ENCODE data around the gene GOLGA2. TPM values are rescaled to one million over a fixed set of nuclear protein-coding genes. Genes with fewer than 3 reads are reported as not detected.
"Not testable (repeated sequence)": the region's sequence is repeated elsewhere in the genome, so short reads cannot be mapped to it uniquely, and the experiment has no call there.

The GOLGA2 gene
- total and polyA plus RNA-seq, 3 donors from 2014 or later, result 79.8 to 133 (median 103) TPM

- H3K27me3 ChIP-seq, result no peaks in the 10 kb centered on the region
- H3K4me3 ChIP-seq, result no peak overlapping the region
- WGBS, 2 donors, result 92 to 95% methylated on average over 10 to 12 of the region's 12 CpGs
- no peaks in the 10 kb centered on the region for H3K36me3 ChIP-seq (ENCODE audit: low read depth, missing control alignments)
- no peak for DNase-seq
- no peak overlapping the region for H3K27ac ChIP-seq
- H3K4me1 ChIP-seq, result no peaks in the 10 kb centered on the region
- TF ChIP-seq CTCF (IDR thresholded peaks at IDR 0.05), result no peak
- TF ChIP-seq POLR2A (IDR thresholded peaks at IDR 0.05), result no peak
- intact Hi-C loops (cut with DNase I; ENCODE audit: low total_unique reads), result no loop called here
- H3K9me3 ChIP-seq, result no peaks in the 10 kb centered on the region
Observed at GRCh38 chr9:128285033-128285784, 9.4 kb upstream of the GOLGA2 start.

DNA sequence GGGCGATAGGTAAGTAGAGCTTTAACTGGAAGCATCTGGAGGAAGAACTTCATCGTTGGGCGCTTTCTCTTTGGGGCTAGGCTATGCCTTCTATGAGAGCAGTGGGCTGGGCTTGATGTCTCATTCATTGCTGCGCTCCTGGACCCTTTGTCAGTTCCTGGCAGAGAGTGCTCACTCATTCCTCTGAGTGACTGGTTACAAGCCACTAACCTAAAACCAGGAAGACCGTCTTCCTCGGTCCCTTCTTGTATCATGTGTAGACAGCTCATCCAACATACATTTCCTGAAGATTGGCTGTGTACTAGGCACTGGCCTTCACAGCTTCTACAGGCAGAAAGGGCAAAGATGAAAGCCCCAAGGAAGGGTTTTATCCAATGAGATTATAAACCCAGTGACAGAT, 6.7 kb upstream of the GOLGA2 start:
- no peaks in the 10 kb centered on the region for H3K36me3 ChIP-seq (ENCODE audit: low read depth, missing control alignments)
- H3K9me3 ChIP-seq, result no peaks in the 10 kb centered on the region
- no peak overlapping the region for H3K27ac ChIP-seq
- TF ChIP-seq CTCF (IDR thresholded peaks at IDR 0.05), result no peak
- no peak for TF ChIP-seq POLR2A (IDR thresholded peaks at IDR 0.05)
- WGBS, 2 donors, result 95 to 97% methylated on average over 6 of the region's 6 CpGs
- no peaks in the 10 kb centered on the region for H3K4me1 ChIP-seq
- DNase-seq, result no peak
- intact Hi-C loops (cut with DNase I; ENCODE audit: low total_unique reads), result no loop called here
- no peak overlapping the region for H3K4me3 ChIP-seq
- H3K27me3 ChIP-seq, result no peaks in the 10 kb centered on the region

- no peak for DNase-seq
- WGBS, 2 donors, result 90 to 95% methylated on average over 5 of the region's 5 CpGs
- Histone ChIP-seq H3K4me1 (no peaks in the 10 kb centered on the region), H3K27me3 (no peaks in the 10 kb centered on the region), H3K27ac (no peak overlapping the region), H3K36me3 (ENCODE audit: low read depth, missing control alignments) (no peaks in the 10 kb centered on the region), H3K4me3 (no peak overlapping the region), H3K9me3 (no peaks in the 10 kb centered on the region)
- intact Hi-C loops (cut with DNase I; ENCODE audit: low total_unique reads), result no loop called here
- TF ChIP-seq POLR2A (IDR thresholded peaks at IDR 0.05) (no peak), CTCF (IDR thresholded peaks at IDR 0.05) (no peak)
Observed at GRCh38 chr9:128280084-128280622, 4.3 kb upstream of the GOLGA2 start.

DNA sequence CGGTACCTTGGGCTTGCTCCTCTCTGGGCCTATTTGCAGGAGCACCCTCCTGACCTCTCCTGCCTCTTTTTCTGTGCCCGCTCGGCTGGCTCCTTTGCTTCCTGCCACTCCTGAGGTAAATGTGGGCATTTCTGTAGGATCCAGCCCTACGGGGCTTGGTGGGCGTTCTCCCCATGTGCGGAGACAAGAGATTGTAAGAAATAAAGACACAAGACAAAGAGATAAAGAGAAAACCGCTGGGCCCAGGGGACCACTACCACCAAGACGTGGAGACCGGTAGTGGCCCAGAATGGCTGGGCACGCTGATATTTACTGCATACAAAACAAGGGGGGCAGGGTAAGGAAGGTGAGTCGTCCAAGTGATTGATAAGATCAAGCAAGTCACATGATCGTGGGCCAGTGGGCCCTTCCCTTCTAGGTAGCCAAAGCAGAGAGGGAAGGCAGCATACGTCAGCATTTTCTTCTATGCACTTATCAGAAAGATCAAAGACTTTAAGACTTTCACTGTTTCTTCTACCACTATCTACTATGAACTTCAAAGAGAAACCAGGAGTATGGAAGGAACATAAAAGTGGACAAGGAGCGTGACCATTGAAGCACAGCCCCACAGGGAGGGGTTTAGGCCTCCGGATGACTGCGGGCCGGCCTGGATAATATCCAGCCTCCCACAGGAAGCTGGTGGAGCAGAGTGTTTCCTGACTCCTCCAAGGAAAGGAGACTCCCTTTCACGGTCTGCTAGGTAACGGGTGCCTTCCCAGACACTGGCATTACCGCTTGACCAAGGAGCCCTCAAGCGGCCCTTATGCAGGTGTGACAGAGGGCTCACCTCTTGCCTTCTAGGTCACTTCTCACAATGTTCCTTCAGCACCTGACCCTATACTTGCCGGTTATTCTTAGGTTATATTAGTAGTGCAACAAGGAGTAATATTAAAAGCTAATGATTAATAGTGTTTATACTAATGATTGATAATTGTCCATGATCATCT, 3.6 kb upstream of the GOLGA2 start:
- H3K36me3 ChIP-seq (ENCODE audit: low read depth, missing control alignments); H3K4me3 ChIP-seq; H3K27me3 ChIP-seq; intact Hi-C loops (cut with DNase I; ENCODE audit: low total_unique reads); H3K9me3 ChIP-seq; H3K4me1 ChIP-seq; H3K27ac ChIP-seq: not testable (repeated sequence)
- peak; percentile 33 for DNase-seq
- WGBS, 2 donors, result 61 to 65% methylated on average over 22 of the region's 22 CpGs
